Hepatocyte (in vitro differentiated cells): ENCODE measurements around the gene NHERF2.

Experiments used
- EZH2 ChIP-seq: fragments of 200-600 bp; sonication (generic); IDR thresholded peaks from 2 replicates; pipeline ENCODE4 v1.6.1; 2016; ENCODE audit warnings: antibody characterized with exemption, mild to moderate bottlenecking, borderline replicate concordance
- EZH2phosphoT487 ChIP-seq: fragments of 200-600 bp; sonication (generic); IDR thresholded peaks from one replicate; pipeline ENCODE4 v1.6.1; 2018; ENCODE audit warnings: antibody characterized with exemption, mild to moderate bottlenecking, low read depth, moderate library complexity; ENCODE audit not compliant: unreplicated experiment, severe bottlenecking
- TF ChIP-seq, protein P1 (sequence below): fragments of 200-600 bp; sonication (generic); IDR thresholded peaks from 2 replicates; pipeline ENCODE4 v1.5.1; 2016; ENCODE audit warnings: antibody characterized with exemption, mild to moderate bottlenecking; ENCODE audit not compliant: poor library complexity

DNA sequence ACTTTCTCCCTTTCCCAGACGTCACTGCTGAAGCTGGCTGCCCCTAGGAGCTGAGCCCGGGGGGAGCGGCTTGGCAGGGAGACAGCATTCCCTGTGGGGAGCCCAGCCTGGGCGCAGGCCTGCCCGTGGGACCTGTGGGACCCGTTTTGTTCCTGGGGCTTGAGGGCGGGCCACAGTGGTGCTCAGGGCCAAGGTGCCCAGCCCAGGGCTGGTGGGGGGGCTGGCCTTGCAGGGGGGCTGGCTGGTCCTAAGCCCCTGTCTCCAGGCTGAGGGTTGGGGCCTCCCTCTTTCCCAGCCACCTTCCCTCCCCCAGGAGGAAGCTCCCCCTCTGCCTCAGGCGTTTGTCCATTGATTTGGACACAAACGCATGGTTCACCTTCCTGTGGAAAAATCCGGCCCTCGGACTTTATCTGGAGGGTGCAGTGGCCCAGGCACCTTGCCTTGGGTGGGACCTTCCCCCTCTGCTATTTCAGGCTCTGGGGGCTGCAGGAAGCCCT, 4.4 kb downstream of the NHERF2 start:
- TF ChIP-seq, protein P1, sequence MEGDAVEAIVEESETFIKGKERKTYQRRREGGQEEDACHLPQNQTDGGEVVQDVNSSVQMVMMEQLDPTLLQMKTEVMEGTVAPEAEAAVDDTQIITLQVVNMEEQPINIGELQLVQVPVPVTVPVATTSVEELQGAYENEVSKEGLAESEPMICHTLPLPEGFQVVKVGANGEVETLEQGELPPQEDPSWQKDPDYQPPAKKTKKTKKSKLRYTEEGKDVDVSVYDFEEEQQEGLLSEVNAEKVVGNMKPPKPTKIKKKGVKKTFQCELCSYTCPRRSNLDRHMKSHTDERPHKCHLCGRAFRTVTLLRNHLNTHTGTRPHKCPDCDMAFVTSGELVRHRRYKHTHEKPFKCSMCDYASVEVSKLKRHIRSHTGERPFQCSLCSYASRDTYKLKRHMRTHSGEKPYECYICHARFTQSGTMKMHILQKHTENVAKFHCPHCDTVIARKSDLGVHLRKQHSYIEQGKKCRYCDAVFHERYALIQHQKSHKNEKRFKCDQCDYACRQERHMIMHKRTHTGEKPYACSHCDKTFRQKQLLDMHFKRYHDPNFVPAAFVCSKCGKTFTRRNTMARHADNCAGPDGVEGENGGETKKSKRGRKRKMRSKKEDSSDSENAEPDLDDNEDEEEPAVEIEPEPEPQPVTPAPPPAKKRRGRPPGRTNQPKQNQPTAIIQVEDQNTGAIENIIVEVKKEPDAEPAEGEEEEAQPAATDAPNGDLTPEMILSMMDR, result no peak
- TF ChIP-seq EZH2 (no peak), EZH2phosphoT487 (no peak)
